SK-N-SH (cell line): Measurements from ENCODE around the gene COQ9.

Source experiments
- EZH2phosphoT487 ChIP-seq: fragments of 200-600 bp; sonication (generic); IDR thresholded peaks from 2 replicates; pipeline ENCODE4 v1.6.1; 2017; ENCODE audit warnings: low read depth, mixed run types, mild to moderate bottlenecking, antibody characterized with exemption, moderate library complexity, borderline replicate concordance
- GABPA ChIP-seq: IDR thresholded peaks from 2 replicates; pipeline ENCODE4 v1.4.0; 2012; ENCODE audit warnings: low read depth, mild to moderate bottlenecking
- GATA2 ChIP-seq: sonication (generic); formaldehyde crosslinking; IDR thresholded peaks from 2 replicates; pipeline ENCODE4 v1.5.0; 2020; ENCODE audit warnings: mild to moderate bottlenecking, missing genetic modification reagents
- TAF1 ChIP-seq: IDR thresholded peaks from 2 replicates; pipeline ENCODE4 v1.6.1; 2012; ENCODE audit warnings: low read depth, mild to moderate bottlenecking, low read length, moderate library complexity, borderline replicate concordance
- YY1 ChIP-seq: IDR thresholded peaks from 2 replicates; pipeline ENCODE4 v1.4.0; 2012; ENCODE audit warnings: low read depth, mild to moderate bottlenecking
- TF ChIP-seq, protein P1 (sequence below): fragments of 200-600 bp; sonication (generic); IDR thresholded peaks from 2 replicates; pipeline ENCODE4 v1.6.1; 2017; ENCODE audit warnings: antibody characterized with exemption, mild to moderate bottlenecking, moderate library complexity
- TF ChIP-seq, protein P2 (sequence below): IDR thresholded peaks from 2 replicates; pipeline ENCODE4 v1.6.1; 2012; ENCODE audit warnings: mild to moderate bottlenecking, low read depth, low read length, moderate library complexity
- TF ChIP-seq, protein P3 (sequence below): IDR thresholded peaks from 2 replicates; pipeline ENCODE4; 2012

DNA sequence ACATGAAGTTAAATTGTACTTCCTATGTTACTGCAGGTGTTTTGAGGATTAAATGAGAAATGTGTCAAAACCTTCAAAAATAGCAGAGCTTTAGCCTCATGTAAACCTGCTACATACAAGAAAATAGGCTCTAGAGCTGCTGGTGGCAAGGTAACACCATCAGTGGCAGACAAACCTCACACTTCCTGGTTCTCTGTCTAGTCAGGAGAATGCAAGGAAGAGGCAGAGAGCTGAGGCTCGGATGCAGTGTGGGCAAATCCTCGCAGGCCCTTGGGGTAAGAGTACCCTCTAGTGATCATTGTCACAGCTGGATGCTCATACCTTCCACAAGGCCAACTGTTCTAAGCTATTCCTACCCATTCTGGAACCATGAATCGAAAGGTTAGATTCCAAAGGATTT is 14.3 kb upstream of the COQ9 start:
- TF ChIP-seq, protein P1, sequence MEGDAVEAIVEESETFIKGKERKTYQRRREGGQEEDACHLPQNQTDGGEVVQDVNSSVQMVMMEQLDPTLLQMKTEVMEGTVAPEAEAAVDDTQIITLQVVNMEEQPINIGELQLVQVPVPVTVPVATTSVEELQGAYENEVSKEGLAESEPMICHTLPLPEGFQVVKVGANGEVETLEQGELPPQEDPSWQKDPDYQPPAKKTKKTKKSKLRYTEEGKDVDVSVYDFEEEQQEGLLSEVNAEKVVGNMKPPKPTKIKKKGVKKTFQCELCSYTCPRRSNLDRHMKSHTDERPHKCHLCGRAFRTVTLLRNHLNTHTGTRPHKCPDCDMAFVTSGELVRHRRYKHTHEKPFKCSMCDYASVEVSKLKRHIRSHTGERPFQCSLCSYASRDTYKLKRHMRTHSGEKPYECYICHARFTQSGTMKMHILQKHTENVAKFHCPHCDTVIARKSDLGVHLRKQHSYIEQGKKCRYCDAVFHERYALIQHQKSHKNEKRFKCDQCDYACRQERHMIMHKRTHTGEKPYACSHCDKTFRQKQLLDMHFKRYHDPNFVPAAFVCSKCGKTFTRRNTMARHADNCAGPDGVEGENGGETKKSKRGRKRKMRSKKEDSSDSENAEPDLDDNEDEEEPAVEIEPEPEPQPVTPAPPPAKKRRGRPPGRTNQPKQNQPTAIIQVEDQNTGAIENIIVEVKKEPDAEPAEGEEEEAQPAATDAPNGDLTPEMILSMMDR: no peak
- TF ChIP-seq, protein P2, sequence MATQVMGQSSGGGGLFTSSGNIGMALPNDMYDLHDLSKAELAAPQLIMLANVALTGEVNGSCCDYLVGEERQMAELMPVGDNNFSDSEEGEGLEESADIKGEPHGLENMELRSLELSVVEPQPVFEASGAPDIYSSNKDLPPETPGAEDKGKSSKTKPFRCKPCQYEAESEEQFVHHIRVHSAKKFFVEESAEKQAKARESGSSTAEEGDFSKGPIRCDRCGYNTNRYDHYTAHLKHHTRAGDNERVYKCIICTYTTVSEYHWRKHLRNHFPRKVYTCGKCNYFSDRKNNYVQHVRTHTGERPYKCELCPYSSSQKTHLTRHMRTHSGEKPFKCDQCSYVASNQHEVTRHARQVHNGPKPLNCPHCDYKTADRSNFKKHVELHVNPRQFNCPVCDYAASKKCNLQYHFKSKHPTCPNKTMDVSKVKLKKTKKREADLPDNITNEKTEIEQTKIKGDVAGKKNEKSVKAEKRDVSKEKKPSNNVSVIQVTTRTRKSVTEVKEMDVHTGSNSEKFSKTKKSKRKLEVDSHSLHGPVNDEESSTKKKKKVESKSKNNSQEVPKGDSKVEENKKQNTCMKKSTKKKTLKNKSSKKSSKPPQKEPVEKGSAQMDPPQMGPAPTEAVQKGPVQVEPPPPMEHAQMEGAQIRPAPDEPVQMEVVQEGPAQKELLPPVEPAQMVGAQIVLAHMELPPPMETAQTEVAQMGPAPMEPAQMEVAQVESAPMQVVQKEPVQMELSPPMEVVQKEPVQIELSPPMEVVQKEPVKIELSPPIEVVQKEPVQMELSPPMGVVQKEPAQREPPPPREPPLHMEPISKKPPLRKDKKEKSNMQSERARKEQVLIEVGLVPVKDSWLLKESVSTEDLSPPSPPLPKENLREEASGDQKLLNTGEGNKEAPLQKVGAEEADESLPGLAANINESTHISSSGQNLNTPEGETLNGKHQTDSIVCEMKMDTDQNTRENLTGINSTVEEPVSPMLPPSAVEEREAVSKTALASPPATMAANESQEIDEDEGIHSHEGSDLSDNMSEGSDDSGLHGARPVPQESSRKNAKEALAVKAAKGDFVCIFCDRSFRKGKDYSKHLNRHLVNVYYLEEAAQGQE: no peak
- TF ChIP-seq, protein P3, sequence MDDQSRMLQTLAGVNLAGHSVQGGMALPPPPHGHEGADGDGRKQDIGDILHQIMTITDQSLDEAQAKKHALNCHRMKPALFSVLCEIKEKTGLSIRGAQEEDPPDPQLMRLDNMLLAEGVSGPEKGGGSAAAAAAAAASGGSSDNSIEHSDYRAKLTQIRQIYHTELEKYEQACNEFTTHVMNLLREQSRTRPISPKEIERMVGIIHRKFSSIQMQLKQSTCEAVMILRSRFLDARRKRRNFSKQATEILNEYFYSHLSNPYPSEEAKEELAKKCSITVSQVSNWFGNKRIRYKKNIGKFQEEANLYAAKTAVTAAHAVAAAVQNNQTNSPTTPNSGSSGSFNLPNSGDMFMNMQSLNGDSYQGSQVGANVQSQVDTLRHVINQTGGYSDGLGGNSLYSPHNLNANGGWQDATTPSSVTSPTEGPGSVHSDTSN: no peak
- no peak for TF ChIP-seq EZH2phosphoT487
- TF ChIP-seq YY1: no peak
- TF ChIP-seq TAF1: no peak
- no peak for TF ChIP-seq GABPA
- TF ChIP-seq GATA2 (CRISPR knock-in tag): no peak
